GM18502 (cell line): Measurements from ENCODE around the gene BCO2.

ENCODE experiments used
- ATAC-seq: cut with Tn5 transposase; IDR thresholded peaks from one replicate; pipeline ENCODE4 v1.9.1; 2021; ENCODE audit warnings: mild to moderate bottlenecking; ENCODE audit not compliant: unreplicated experiment, poor library complexity

The BCO2 gene

DNA sequence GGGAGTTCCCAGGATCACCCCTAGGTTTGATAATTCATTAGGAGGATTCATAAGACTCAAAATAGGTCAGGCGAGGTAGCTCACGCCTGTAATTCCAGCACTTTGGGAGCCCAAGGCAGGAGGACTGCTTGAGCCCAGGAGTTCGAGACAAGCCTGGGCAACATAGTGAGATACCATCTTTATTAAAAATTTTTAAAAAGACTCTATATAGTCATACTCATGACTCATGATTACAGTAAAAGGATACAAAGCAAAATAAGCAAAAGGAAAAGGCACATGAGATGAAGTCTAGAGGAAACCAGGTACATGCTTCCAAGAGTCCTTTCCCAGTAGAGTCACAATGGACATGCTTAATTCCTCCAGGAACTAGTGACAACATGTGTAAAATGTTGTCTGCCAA lies 37.0 kb downstream of the BCO2 start:
- ATAC-seq, result no peak

DNA sequence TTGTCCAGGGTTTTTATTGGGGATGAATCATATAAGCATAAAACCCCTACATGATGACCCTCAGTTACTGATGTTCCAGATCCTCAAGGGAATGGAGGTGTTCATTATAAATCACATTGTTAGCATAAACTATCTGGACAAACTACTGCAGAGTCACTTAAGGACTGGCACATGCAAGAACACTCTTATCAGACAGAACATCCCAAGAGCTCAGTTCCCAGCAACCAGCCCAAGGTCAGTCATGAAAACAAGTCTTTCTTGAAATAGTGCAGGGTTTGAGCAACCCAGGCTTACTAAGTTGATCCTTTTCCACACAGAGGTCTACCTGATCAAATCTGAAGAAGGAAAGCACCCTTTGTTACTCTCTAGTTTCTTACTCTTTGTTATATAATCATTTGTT lies 37.4 kb downstream of the BCO2 start:
- ATAC-seq, result no peak

DNA sequence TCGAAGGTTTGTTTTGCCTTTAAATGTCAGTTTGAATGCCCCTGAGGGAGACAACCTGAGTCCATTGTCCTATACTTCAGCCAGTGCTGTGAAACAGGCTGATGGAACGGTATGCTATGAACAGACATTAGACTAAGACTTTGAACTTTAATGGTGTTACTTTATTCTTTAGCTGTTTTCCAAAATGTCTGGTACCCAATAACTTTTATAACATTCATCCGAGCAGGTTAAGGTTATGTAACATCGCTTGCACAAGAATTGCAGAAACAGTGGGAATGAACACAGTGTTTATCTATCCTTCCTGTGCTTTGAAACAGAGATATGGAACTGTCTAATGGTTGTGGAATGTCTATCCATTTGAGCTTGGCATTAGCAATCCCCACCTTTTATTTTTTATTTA lies 38.4 kb downstream of the BCO2 start:
- no peak for ATAC-seq

DNA sequence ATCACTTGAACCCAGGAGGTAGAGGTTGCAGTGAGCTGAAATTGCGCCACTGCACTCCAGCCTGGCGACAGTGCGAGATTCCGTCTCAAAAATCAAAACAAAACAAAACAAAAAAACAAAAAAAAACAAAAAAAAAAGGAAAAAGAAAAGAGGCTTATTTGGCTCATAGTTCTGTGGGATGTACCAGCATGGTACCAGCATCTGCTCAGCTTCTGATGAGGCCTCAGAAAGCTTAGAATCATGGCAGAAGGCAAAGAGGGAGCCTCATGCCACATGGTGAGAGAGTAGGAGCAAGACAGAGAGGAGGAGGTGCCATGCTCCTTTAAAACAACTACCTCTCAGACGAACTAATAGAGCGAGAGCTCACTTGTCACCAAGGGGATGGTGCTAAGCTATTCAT lies 40.3 kb downstream of the BCO2 start:
- ATAC-seq, result no peak

DNA sequence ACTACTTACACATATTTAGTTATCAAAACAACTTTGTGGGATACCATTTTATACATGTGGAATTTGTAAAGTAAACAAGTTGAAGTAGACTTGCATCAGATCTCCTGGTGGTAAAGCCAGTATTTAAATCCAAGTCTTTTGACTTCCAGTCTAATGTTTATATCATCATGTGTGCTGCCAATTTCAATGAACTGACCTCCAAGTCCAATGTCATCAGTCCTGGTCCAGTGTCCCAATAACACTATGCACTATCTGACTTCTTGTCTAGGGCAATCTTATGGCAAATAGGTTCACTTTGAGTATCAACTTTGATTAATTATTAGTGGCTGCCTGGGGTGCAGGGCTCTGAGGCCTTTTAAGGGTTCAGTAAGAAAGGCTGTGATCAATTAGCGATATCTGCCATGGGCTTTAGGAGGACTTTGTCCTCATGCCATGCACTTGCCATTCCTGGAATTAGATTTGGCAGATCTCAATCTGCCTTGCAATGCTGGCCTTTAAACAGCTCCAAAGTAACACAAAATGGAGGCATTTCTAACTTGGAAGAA lies 41.3 kb downstream of the BCO2 start:
- ATAC-seq, result no peak

DNA sequence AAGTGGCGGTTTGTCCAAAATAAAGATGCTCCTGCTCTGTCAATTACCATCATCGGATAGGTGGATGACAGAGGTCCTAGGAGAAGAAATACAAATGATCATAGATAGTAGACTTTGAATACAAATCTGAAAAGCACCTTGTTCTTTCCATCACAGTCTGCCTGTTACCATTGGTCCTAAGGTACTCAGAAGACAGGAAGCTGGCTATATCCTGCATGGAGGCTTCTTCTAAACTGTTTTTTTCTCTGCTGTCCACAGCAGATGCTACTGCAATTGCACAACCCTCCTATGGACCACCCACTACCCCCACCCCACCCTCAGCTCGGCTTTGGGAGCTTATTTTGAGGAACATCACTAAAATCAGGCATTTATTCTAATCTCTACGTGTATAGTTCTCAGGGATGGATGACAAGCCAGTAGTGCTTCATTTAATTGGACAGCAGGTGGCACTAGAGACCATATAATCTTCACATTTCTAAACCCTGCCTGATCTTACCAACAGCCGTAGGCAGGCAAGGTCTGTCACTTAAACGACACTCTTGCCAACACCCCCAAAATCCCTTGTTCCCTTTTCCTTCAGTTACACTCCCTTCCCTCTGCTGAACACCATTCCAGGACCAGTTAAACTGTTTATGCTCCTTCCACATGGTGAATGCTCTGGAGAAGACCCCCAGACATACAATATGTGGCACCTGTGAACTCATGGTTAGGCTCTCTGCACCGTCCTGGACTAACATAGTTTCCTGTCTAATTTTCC lies 44.3 kb downstream of the BCO2 start:
- ATAC-seq, result peak; percentile 93

DNA sequence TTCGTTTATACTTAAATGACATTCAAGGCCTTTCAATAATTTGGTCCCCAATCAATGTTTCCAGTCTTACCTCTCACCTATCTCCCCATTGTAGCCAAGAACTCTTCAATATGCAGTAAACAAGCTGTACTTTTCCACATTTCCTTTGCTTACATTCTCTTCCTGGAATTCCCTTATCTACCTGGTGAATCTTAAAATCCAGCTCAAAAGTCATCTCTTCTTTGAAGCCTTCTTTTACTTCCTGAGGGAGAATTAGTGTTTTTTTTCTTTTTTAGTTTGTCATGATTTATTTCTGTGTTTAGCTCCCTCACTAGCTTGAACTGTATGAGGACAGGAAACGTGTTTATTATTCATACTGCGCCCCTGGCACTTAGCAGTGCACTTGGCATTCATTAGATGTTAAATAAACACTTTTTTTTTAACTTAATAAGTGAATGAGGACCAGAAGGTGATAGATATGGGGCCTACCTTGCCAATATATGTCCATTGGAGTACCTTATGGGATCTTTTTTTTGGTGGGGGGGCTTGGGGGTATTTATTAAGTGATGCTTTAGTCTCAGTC lies 46.0 kb downstream of the BCO2 start:
- ATAC-seq, result no peak

DNA sequence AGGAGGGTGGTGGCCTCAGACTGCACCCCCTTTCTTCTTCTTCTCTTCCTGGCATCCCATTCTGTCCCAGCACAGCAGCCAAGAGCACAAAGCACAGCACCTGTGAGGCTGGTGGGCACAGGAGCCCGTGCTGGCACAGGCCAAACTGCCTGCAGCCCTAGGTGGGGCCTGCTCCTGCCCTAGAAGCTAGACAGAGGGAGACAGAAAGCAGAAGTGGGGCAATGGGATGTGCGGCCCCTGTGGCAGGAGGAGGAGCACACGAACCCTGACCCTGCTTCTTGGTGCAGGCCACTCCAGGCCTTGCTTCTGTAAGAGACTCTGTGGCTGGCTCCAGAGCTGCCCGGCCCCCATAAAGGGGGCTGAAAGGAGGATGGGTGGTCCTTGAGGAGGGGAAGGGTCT lies 47.0 kb downstream of the BCO2 start:
- no peak for ATAC-seq

DNA sequence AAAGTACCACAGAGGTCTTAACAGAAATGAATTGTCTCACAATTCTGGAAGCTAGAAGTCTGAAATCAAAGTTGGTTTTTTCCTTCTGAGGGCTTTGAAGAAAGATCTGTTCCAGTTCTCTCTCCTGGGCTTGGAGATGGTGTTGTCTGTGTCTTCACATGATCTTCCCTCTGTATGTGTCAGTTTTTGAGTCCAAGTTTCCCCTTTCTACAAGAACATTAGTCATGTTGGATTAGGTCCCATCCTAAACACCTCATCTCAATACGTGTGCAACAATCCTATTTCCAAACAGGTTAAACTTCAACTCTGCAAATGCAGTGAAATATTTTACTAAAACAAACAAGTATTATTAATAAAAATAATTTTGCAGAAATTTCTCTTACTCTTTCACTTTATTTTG lies 47.8 kb downstream of the BCO2 start:
- no peak for ATAC-seq

DNA sequence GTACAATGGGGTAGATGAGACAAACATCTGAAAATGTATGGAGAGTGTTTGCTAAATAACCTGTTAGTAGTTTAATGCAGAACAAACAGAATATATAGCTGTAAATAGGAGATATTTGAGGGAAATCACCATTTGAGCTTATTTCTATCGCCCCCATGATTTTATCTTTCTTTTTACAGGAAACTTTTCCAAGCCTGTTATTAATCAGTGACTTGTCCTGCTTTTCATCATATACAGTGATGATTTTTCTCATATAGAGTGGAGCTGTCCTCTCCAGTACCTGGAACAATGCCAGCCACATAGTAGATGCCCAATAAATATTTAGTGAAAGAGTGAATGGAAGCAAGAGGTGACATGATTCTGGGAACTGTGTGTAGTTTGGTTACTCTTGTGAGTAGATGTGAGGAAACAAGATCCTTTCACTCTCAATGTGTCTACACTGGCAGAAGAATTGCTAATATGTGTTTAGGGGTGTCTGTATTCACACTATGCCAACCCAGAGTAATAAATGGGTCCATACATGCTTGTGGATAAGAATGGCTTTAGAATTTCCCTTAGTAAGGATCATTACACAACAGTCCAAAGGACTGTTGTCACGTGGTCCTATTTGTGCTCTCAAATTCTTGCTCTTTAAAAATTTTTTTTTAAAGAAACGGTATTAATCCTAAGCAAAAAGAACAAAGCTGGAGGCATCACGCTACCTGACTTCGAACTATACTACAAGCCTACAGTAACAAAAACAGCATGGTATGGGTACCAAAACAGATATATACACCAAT lies 48.6 kb downstream of the BCO2 start:
- no peak for ATAC-seq

DNA sequence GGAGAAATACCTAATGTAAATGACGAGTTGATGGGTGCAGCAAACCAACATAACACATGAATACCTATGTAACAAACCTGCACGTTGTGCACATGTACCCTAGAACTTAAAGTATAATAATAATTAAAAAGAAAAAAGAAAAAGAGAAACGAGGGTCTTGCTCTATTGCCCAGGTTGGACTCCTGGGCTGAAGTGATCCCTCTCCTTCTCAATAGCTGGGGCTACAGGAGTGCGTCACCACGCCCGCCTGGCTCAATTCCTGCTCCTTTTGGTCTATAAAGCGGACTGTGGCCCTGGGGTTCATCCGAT lies 50.4 kb downstream of the BCO2 start:
- no peak for ATAC-seq

DNA sequence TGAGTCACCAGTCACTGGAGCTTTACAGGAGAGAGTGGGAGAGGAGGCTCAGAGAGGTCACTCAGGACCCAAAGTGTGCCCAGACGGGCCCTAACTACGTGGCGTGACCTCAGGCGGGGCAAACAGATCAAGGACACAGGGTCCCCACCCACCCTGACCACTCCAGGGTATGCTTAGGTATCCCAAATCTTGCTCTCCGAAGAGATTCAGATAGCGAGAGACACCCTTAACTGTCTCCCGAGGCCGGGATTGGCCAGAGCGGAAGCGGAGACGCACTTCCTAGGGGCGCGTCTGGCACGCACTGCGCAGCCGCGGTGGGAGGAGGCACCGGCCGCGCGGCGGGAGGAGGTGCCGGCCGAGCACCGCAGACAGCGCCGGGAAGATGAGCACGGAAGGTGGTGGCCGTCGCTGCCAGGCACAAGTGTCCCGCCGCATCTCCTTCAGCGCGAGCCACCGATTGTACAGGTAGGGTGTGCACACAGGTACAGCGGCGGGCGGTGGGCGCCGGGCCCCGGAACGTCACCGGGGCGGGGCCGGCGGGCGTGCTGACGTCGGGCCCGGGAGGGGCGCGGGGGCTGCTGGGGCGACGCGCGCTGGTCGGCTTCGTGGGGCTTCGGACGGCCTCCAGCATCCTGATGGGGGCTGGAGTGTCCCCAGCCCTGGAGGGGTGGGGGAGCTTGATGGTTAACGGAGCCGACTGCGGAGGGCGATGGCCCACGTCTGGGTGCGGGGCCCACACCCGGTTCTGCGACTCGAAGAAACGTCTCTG lies 50.9 kb downstream of the BCO2 start, which contains the start of gene PTS:
Gene PTS (plus strand): TSS at position 367 of the 769 bp plus-strand sequence. CDS start 16 bp downstream, at position 383.
- peak; percentile 96 for ATAC-seq

DNA sequence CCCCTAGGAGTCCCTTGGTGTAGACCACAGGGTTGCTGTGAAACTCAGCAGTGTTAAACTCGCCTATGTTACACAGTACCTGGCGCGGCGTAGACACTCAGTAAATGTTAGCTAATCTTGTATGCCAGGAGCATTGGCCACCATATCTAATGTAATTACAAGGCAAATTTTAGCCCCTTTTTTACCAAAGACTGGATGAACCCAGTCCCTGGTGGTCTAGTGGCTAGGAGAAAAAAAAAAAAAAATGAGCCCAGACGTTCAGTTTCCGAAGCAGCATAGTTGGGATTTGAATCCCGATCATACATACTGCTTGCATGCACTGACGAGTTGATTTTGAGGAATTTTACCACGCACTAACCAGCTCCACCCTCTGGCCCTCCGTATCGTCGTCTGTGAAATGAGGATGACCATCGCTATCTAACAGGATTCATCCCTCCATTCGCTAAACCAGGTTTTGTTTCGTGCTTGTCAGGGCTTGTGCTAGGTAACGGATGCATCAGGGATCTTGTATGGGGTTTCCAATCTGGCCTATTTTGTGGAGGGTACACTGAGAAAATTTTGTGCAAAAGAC lies 51.6 kb downstream of the BCO2 start:
- peak; percentile 55 for ATAC-seq

DNA sequence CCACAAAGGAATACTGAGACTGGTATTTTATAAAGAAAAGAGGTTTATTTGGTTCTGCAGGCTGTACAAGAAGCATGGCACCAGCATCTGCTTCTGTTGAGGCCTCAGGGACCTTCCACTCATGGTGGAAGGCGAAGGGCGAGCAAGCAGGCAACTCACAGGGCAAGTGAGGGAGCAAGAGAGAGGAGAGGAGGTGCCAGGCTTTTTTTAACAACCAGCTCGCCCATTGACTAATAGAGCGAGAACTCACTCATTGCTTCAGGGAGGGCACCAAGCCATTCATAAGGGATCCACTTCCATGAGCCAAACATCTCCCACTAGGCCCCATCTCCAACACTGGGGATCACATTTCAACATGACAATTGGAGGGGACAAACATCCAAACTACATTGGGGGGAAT lies 52.2 kb downstream of the BCO2 start:
- no peak for ATAC-seq

DNA sequence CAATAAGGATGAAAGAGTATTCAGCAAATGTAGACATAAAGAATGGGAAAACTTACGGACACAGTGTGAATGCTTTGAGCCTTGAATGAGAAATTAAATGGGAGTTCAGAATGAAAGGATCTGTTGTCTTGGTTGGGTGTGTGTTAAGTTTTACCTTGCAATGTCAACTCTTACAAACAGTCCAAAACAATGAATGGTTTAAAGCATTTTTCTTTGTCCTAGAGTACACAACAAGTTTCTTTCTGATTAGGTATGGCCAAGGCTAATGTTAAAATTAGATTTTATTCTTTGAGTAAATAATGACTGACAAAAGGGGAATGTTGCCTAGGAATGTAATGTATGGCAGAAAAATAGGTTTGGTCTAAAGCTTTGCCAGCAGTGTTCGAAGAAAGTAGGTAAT lies 53.4 kb downstream of the BCO2 start:
- no peak for ATAC-seq

DNA sequence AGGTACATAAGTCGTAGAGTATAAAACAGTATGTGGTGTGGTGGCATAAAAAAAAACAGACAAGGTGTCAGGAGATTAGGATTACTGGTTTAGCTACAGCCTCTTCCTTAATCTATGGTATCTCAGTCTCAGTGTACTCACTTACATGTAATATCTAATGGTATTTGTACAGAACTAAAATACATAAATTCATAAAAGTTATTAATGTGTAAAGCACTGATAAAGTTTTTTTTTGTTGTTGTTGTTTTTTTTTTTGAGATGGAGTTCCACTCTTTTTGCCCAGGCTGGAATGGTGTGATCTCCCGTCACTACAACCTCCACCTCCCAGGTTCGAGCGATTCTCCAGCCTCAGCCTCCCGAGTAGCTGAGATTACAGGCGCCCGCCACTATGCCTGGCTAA lies 53.8 kb downstream of the BCO2 start:
- ATAC-seq, result no peak

DNA sequence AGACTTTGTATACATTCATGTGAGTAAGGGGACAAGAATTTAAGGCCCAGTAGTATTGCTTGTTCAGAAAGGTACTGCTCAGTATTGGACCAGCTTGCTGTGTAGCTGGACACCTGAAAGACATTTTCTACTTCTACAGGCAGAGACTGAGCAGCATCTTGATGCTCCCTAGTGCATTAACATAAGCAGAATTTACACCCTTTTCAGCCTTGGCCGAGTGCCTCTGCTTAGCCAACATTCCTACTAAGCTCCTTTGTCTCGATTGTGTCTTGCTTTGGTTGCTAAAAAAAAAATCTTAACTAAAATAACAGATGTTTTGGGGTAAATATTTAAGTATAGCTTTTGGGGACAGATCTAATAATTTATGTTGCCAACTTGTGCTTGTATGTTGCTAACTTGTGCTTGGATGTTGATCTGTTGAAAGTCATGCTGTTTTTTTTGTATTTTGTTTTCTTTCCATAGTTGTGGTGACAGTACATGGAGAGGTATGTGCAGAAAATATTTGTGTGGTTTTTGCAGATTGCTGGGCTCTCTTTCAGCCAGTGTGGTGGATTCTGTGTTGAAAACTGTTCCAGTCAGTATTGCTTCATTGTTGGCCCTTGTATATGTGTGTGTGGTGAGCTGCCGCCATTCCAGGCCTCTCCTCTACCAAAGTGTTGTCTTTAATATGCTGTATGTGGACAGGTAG lies 54.6 kb downstream of the BCO2 start:
- ATAC-seq, result no peak

DNA sequence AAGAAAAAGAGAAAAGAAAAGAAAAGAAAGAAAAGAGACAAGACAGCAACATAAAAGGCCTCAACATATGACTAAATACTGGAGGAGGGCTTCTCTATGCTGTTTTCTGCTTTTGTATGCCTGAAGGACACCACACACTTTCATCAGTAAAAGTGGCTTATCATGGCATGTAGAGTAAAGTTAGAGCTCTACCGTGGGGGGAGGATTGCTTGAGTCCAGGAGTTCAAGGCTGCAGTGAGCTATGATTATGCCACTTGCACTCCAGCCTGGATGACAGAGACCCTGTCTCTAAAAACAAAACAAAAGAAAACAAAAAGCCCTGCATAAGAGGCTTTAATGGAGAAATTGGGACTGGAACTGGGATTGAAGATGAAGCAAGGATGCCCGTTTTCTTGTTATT lies 56.6 kb downstream of the BCO2 start:
- ATAC-seq, result no peak

DNA sequence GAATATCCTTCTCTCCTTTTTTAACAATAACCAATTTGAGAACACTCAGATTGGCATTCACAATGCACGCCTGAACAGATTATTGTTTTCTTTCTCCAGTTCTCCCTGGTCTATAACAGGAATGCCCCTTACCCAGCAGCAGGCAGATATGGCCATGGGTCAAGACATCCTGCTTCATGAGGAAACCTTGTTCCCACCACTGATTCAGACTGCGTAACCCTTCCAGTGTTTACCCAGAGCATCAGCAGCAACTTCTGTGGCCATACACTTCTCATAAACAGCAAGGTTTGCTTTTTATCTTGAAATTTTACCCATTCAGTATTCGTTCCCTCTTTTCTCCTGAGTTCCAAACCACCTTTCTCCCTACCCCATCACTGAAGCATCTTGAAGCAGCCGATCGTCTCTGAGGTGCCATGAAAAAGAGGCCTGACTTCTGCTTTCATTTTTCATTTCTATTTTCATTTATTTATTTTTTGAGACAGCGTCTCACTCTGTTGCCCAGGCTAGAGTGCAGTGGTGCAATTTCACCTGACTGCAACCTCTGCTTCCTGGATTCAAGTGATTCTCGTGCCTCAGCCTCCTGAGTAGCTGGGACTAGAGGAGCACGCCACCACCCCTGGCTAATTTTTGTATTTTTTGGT lies 60.6 kb downstream of the BCO2 start:
- ATAC-seq, result no peak
